ENCODE measurements around the gene ARL6IP1. TPM values are rescaled to one million over a fixed set of nuclear protein-coding genes. Genes with fewer than 3 reads are reported as not detected.

Gene ARL6IP1
- 100 to 1,000 TPM; 234 to 240 TPM for total RNA-seq

- H3K27me3 Mint-ChIP-seq (ENCODE audit: low read depth): no peaks in the 10 kb centered on the region
- ChIA-PET POLR2A (interaction anchor here (0.7 to 6.5 kb wide), 20 partner anchors 8 to 723 kb away, joined by 3 to 189 read pairs (median 4); partner anchors contain the start of genes CCP110, COQ7 and RPS15A), CTCF (interaction anchor here (0.7 to 10.6 kb wide), 20 partner anchors 8 to 284 kb away, joined by 3 to 142 read pairs (median 4); partner anchors contain the start of gene RPS15A)
- ATAC-seq: peak; percentile 96
- peaks cover 66% of the 10 kb centered on the region for H3K36me3 Mint-ChIP-seq (ENCODE audit: low read depth)
- no peaks in the 10 kb centered on the region for H3K9me3 Mint-ChIP-seq (ENCODE audit: insufficient read depth)
- H3K27ac Mint-ChIP-seq: peak within 1 kb of the TSS; percentile 98
- peaks cover 75% of the 10 kb centered on the region for H3K4me1 Mint-ChIP-seq (ENCODE audit: low read depth)
- peak within 1 kb of the TSS; percentile 89 for H3K4me3 Mint-ChIP-seq
- DNase-seq: peak; percentile 99
Observed at GRCh38 chr16:18801145-18801972, at the start of gene ARL6IP1. TSS of gene ARL6IP1 (minus strand) at chr16:18801549. CDS start at chr16:18801466, 83 bp downstream.

- Mint-ChIP-seq H3K4me3 (no peak overlapping the region), H3K4me1 (ENCODE audit: low read depth) (no peaks in the 10 kb centered on the region), H3K27ac (no peak overlapping the region), H3K27me3 (ENCODE audit: low read depth) (no peaks in the 10 kb centered on the region), H3K9me3 (ENCODE audit: insufficient read depth) (no peaks in the 10 kb centered on the region), H3K36me3 (ENCODE audit: low read depth) (peaks cover 69% of the 10 kb centered on the region)
- DNase-seq (no peak), ATAC-seq (no peak)
- CTCF ChIA-PET: interaction anchor here (1.1 to 3.8 kb wide), 3 partner anchors 10 to 61 kb away, joined by 3 to 23 read pairs (median 4); partner anchors contain the start of gene ARL6IP1
- POLR2A ChIA-PET: no interaction called here
Observed at GRCh38 chr16:18846416-18846815, 45.1 kb upstream of the ARL6IP1 start.

- H3K27ac Mint-ChIP-seq: peak overlapping the region; percentile 10
- no peak for ATAC-seq
- no peak overlapping the region for H3K4me3 Mint-ChIP-seq
- POLR2A ChIA-PET: no interaction called here
- no peaks in the 10 kb centered on the region for H3K27me3 Mint-ChIP-seq (ENCODE audit: low read depth)
- H3K4me1 Mint-ChIP-seq (ENCODE audit: low read depth): no peaks in the 10 kb centered on the region
- no peak for DNase-seq
- peaks cover 68% of the 10 kb centered on the region for H3K36me3 Mint-ChIP-seq (ENCODE audit: low read depth)
- CTCF ChIA-PET: interaction anchor here (1.0 kb wide), 1 partner anchor 10 kb away, joined by 3 read pairs; no protein-coding TSS in a partner anchor
- H3K9me3 Mint-ChIP-seq (ENCODE audit: insufficient read depth): no peaks in the 10 kb centered on the region
Observed at GRCh38 chr16:18842565-18842964, 41.2 kb upstream of the ARL6IP1 start.

- H3K4me1 Mint-ChIP-seq (ENCODE audit: low read depth): no peaks in the 10 kb centered on the region
- H3K36me3 Mint-ChIP-seq (ENCODE audit: low read depth): peaks cover 69% of the 10 kb centered on the region
- no peak for DNase-seq
- no peaks in the 10 kb centered on the region for H3K9me3 Mint-ChIP-seq (ENCODE audit: insufficient read depth)
- CTCF ChIA-PET: no interaction called here
- POLR2A ChIA-PET: no interaction called here
- H3K27me3 Mint-ChIP-seq (ENCODE audit: low read depth): no peaks in the 10 kb centered on the region
- ATAC-seq: no peak
- peak overlapping the region; percentile 10 for H3K27ac Mint-ChIP-seq
- no peak overlapping the region for H3K4me3 Mint-ChIP-seq
Observed at GRCh38 chr16:18841833-18842525, 40.6 kb upstream of the ARL6IP1 start.

- no peak for ATAC-seq
- POLR2A ChIA-PET: no interaction called here
- H3K36me3 Mint-ChIP-seq (ENCODE audit: low read depth): peaks cover 68% of the 10 kb centered on the region
- no peaks in the 10 kb centered on the region for H3K4me1 Mint-ChIP-seq (ENCODE audit: low read depth)
- H3K27ac Mint-ChIP-seq: no peak overlapping the region
- CTCF ChIA-PET: interaction anchor here (1.0 kb wide), 1 partner anchor 37 kb away, joined by 3 read pairs; no protein-coding TSS in a partner anchor
- no peak for DNase-seq
- no peaks in the 10 kb centered on the region for H3K27me3 Mint-ChIP-seq (ENCODE audit: low read depth)
- H3K4me3 Mint-ChIP-seq: no peak overlapping the region
- H3K9me3 Mint-ChIP-seq (ENCODE audit: insufficient read depth): no peaks in the 10 kb centered on the region
Observed at GRCh38 chr16:18839555-18839954, 38.2 kb upstream of the ARL6IP1 start.

GRCh38 chr16:18836702-18837101 lies 35.4 kb upstream of the ARL6IP1 start:
- H3K9me3 Mint-ChIP-seq (ENCODE audit: insufficient read depth): no peaks in the 10 kb centered on the region
- H3K36me3 Mint-ChIP-seq (ENCODE audit: low read depth): peaks cover 70% of the 10 kb centered on the region
- no peaks in the 10 kb centered on the region for H3K27me3 Mint-ChIP-seq (ENCODE audit: low read depth)
- ChIA-PET CTCF (interaction anchor here (0.9 to 1.5 kb wide), 3 partner anchors 10 to 35 kb away, joined by 3 read pairs; no protein-coding TSS in a partner anchor), POLR2A (no interaction called here)
- H3K27ac Mint-ChIP-seq: no peak overlapping the region
- H3K4me3 Mint-ChIP-seq: no peak overlapping the region
- no peaks in the 10 kb centered on the region for H3K4me1 Mint-ChIP-seq (ENCODE audit: low read depth)
- DNase-seq (no peak), ATAC-seq (no peak)

- Mint-ChIP-seq H3K36me3 (ENCODE audit: low read depth) (peaks cover 69% of the 10 kb centered on the region), H3K4me1 (ENCODE audit: low read depth) (no peaks in the 10 kb centered on the region), H3K4me3 (no peak overlapping the region), H3K27me3 (ENCODE audit: low read depth) (no peaks in the 10 kb centered on the region), H3K9me3 (ENCODE audit: insufficient read depth) (no peaks in the 10 kb centered on the region), H3K27ac (no peak overlapping the region)
- no peak for ATAC-seq
- DNase-seq: no peak
- POLR2A ChIA-PET: no interaction called here
- CTCF ChIA-PET: interaction anchor here (1.3 to 3.3 kb wide), 2 partner anchors 15 to 32 kb away, joined by 4 to 17 read pairs; partner anchors contain the start of gene ARL6IP1
Observed at GRCh38 chr16:18834864-18835263, 33.5 kb upstream of the ARL6IP1 start.

GRCh38 chr16:18833707-18834505 lies 32.6 kb upstream of the ARL6IP1 start:
- H3K9me3 Mint-ChIP-seq (ENCODE audit: insufficient read depth): no peaks in the 10 kb centered on the region
- peaks cover 70% of the 10 kb centered on the region for H3K36me3 Mint-ChIP-seq (ENCODE audit: low read depth)
- no peak for ATAC-seq
- H3K4me3 Mint-ChIP-seq: no peak overlapping the region
- H3K27ac Mint-ChIP-seq: no peak overlapping the region
- no peaks in the 10 kb centered on the region for H3K4me1 Mint-ChIP-seq (ENCODE audit: low read depth)
- CTCF ChIA-PET: interaction anchor here (1.3 to 3.3 kb wide), 2 partner anchors 14 to 31 kb away, joined by 4 to 17 read pairs; partner anchors contain the start of gene ARL6IP1
- H3K27me3 Mint-ChIP-seq (ENCODE audit: low read depth): no peaks in the 10 kb centered on the region
- DNase-seq: no peak
- POLR2A ChIA-PET: no interaction called here

- H3K4me3 Mint-ChIP-seq: no peak overlapping the region
- no peaks in the 10 kb centered on the region for H3K27me3 Mint-ChIP-seq (ENCODE audit: low read depth)
- ChIA-PET POLR2A (interaction anchor here (2.2 kb wide), 1 partner anchor 31 kb away, joined by 6 read pairs; the partner anchor contains the start of gene ARL6IP1), CTCF (interaction anchor here (0.9 to 3.3 kb wide), 2 partner anchors 10 to 30 kb away, joined by 3 to 17 read pairs; partner anchors contain the start of gene ARL6IP1)
- DNase-seq: no peak
- no peak overlapping the region for H3K27ac Mint-ChIP-seq
- H3K4me1 Mint-ChIP-seq (ENCODE audit: low read depth): no peaks in the 10 kb centered on the region
- no peak for ATAC-seq
- H3K36me3 Mint-ChIP-seq (ENCODE audit: low read depth): peaks cover 70% of the 10 kb centered on the region
- H3K9me3 Mint-ChIP-seq (ENCODE audit: insufficient read depth): no peaks in the 10 kb centered on the region
Observed at GRCh38 chr16:18832613-18833012, 31.3 kb upstream of the ARL6IP1 start.

GRCh38 chr16:18832006-18832405 lies 30.7 kb upstream of the ARL6IP1 start:
- H3K4me3 Mint-ChIP-seq: no peak overlapping the region
- no peaks in the 10 kb centered on the region for H3K9me3 Mint-ChIP-seq (ENCODE audit: insufficient read depth)
- no peaks in the 10 kb centered on the region for H3K4me1 Mint-ChIP-seq (ENCODE audit: low read depth)
- DNase-seq (no peak), ATAC-seq (no peak)
- ChIA-PET CTCF (interaction anchor here (0.9 to 3.3 kb wide), 3 partner anchors 11 to 30 kb away, joined by 3 to 19 read pairs (median 17); partner anchors contain the start of gene ARL6IP1), POLR2A (interaction anchor here (2.2 kb wide), 1 partner anchor 30 kb away, joined by 6 read pairs; the partner anchor contains the start of gene ARL6IP1)
- peaks cover 66% of the 10 kb centered on the region for H3K36me3 Mint-ChIP-seq (ENCODE audit: low read depth)
- H3K27me3 Mint-ChIP-seq (ENCODE audit: low read depth): no peaks in the 10 kb centered on the region
- H3K27ac Mint-ChIP-seq: no peak overlapping the region

GRCh38 chr16:18829251-18829650 lies 27.9 kb upstream of the ARL6IP1 start:
- ChIA-PET CTCF (interaction anchor here (0.9 to 2.8 kb wide), 3 partner anchors 9 to 27 kb away, joined by 3 to 19 read pairs (median 6); partner anchors contain the start of gene ARL6IP1), POLR2A (interaction anchor here (1.4 kb wide), 1 partner anchor 28 kb away, joined by 8 read pairs; the partner anchor contains the start of gene ARL6IP1)
- no peak overlapping the region for H3K4me3 Mint-ChIP-seq
- no peaks in the 10 kb centered on the region for H3K9me3 Mint-ChIP-seq (ENCODE audit: insufficient read depth)
- no peak overlapping the region for H3K27ac Mint-ChIP-seq
- DNase-seq (no peak), ATAC-seq (no peak)
- peaks cover 45% of the 10 kb centered on the region for H3K36me3 Mint-ChIP-seq (ENCODE audit: low read depth)
- H3K4me1 Mint-ChIP-seq (ENCODE audit: low read depth): no peaks in the 10 kb centered on the region
- H3K27me3 Mint-ChIP-seq (ENCODE audit: low read depth): no peaks in the 10 kb centered on the region

All from activated CD8-positive, alpha-beta T cell treated with anti-CD3 and anti-CD28 coated beads, Interleukin-2, amount 10 ng/mL, durations not matched to agents 7 days and 5 days (primary cell).